ENCODE data around the gene ZFYVE28. TPM values are rescaled to one million over a fixed set of nuclear protein-coding genes. Genes with fewer than 3 reads are reported as not detected.
"Not testable (repeated sequence)": the region's sequence is repeated elsewhere in the genome, so short reads cannot be mapped to it uniquely, and the experiment has no call there.

Gene ZFYVE28
- total RNA-seq, 2 donors from 2014 or later, result 2.7 to 9.9 TPM

DNA sequence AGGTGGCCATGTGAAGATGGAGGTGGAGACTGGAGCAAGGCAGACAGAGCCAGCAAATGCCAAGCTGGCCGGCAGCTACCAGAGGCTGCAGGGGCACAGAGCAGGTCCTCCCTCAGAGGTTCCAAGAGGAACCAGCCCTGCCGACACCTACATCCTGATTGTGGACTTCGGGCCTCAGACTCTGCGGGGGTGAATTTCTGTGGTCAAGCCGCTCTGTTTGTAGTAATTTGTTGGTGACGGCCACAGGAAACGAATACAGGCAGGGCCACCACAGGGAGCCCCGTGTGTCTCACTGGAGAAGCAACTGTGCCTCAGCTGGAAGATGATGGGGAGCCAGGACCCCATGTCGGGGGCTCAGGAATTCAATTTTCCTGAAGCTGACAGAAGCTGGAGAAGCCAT, 28.3 kb downstream of the ZFYVE28 start:
- no peak for ATAC-seq
- Mint-ChIP-seq H3K36me3 (no peaks in the 10 kb centered on the region), H3K9me3 (no peaks in the 10 kb centered on the region), H3K27ac (no peak overlapping the region)
- no peak for DNase-seq (ENCODE audit: low spot score in 2 of 2)

DNA sequence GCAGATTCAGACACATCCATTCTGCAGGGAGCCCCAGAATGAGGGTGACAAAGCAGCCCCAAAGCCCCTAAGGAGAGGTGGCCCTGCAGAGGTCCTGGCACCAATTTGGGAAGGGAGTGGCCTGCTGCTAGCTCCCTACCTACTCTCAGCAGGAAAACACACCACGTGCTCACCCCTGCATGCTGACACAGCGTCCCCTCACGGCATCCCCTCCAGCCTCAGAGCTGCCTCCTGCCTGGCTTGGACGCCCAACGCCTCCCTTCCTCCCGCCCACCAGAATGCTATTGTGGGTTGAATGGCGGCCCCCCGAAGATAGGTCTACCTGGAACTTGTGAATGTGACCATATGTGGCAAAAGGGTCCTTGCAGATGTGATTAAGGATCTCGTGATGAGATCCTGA, 28.8 kb downstream of the ZFYVE28 start:
- ATAC-seq, result no peak
- no peak for DNase-seq (ENCODE audit: low spot score in 2 of 2)
- no peak overlapping the region for H3K27ac Mint-ChIP-seq
- H3K9me3 Mint-ChIP-seq, result no peaks in the 10 kb centered on the region
- no peaks in the 10 kb centered on the region for H3K36me3 Mint-ChIP-seq

DNA sequence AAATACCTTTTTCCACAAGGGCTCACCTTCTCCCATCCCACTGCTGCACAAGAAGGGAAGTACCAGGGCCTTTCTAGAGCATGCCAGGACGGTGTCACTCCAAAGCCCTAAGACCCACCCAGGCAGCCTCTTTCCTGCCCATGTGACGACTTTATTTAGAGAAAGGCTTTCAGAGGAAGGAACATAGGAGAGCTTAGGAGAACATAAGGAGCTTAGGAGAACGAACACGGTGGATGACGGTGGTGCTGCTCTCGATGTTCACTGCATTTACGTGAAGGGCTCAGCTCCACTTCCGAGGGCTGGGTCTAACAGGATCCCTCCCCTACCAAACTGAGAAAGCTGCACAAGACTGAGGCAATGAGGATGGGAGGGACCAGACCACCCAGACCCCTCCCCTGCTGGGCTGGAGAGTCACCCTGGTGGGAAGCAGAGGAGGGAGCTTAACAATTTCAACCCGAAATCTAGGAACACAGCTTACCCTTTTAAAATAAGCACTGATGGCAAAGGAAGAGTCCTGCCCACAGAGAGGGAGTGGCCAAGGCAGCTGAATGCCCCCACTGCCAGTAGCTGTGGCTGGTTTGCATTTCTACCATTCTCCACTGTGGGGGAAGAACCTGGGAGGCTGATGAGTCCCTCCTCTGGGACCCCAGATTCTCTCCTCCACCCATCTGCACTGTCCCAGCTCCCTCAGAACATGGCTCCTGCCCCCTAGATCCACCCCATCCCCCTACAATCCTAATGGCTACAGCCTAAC, 29.8 kb downstream of the ZFYVE28 start:
- Mint-ChIP-seq H3K36me3 (no peaks in the 10 kb centered on the region), H3K9me3 (no peaks in the 10 kb centered on the region), H3K27ac (no peak overlapping the region)
- ATAC-seq (no peak), DNase-seq (ENCODE audit: low spot score in 2 of 2) (no peak)

- ATAC-seq, result no peak
- H3K9me3 Mint-ChIP-seq, result no peaks in the 10 kb centered on the region
- no peak for DNase-seq (ENCODE audit: low spot score in 2 of 2)
- no peak overlapping the region for H3K27ac Mint-ChIP-seq
- H3K36me3 Mint-ChIP-seq, result no peaks in the 10 kb centered on the region
Observed at GRCh38 chr4:2387829-2388228, 30.6 kb downstream of the ZFYVE28 start.

GRCh38 chr4:2387218-2387617, 31.2 kb downstream of the ZFYVE28 start:
- H3K9me3 Mint-ChIP-seq, result no peaks in the 10 kb centered on the region
- no peak for ATAC-seq
- no peaks in the 10 kb centered on the region for H3K36me3 Mint-ChIP-seq
- no peak for DNase-seq (ENCODE audit: low spot score in 2 of 2)
- H3K27ac Mint-ChIP-seq, result no peak overlapping the region

DNA sequence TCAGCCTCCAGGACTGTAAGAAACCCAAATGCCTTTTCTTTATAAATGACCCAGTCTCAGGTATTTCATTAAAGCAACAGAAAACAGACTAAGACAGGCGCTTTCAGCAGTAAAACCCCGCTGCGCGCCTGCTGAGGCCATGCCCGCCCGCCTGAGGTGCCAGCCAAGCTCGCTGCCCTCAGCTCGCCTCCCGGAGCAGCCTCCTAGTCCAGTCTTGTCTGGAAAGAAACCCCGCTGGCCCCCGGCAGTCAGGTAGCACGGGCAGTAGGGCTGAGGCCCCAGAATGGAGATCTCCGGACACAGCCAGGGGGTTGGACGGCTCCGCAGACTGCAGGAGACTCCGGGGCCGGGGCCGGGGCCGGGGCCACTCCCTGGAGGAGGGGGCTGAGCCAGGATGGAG, 31.7 kb downstream of the ZFYVE28 start:
- no peak for ATAC-seq
- no peak for DNase-seq (ENCODE audit: low spot score in 2 of 2)
- Mint-ChIP-seq H3K36me3 (no peaks in the 10 kb centered on the region), H3K27ac (no peak overlapping the region), H3K9me3 (no peaks in the 10 kb centered on the region)

DNA sequence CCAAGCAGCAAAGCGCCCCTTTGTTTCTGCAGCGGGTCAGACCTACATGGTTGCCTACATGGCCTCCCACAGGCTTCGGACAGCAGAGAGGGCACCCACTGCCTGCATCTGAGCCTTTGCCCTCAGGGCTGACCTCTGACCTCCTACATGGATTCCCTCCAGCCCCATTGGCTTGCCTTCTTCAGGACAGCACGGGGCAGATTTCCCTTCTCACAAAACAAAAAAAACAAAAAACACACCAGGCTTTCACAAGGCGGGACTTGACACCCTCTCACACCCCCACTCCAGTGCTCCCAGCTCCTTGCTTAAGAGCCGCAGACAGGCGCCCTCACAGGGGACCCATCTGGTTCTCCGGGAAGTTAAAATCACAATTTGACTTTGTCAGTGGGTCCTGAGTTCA, 32.9 kb downstream of the ZFYVE28 start:
- H3K27ac Mint-ChIP-seq, result no peak overlapping the region
- H3K9me3 Mint-ChIP-seq, result no peaks in the 10 kb centered on the region
- ATAC-seq, result no peak
- no peaks in the 10 kb centered on the region for H3K36me3 Mint-ChIP-seq
- DNase-seq (ENCODE audit: low spot score in 2 of 2), result no peak

GRCh38 chr4:2384245-2384644, 34.2 kb downstream of the ZFYVE28 start:
- ATAC-seq, result no peak
- no peaks in the 10 kb centered on the region for H3K36me3 Mint-ChIP-seq
- no peak for DNase-seq (ENCODE audit: low spot score in 2 of 2)
- H3K9me3 Mint-ChIP-seq, result no peaks in the 10 kb centered on the region
- no peak overlapping the region for H3K27ac Mint-ChIP-seq

- H3K9me3 Mint-ChIP-seq, result no peaks in the 10 kb centered on the region
- DNase-seq (ENCODE audit: low spot score in 2 of 2) (no peak), ATAC-seq (no peak)
- H3K36me3 Mint-ChIP-seq, result no peaks in the 10 kb centered on the region
- peak overlapping the region; percentile 11 to 62 for H3K27ac Mint-ChIP-seq
Observed at GRCh38 chr4:2383760-2384159, 34.7 kb downstream of the ZFYVE28 start.

GRCh38 chr4:2383220-2383631, 35.2 kb downstream of the ZFYVE28 start:
- not testable (repeated sequence) for DNase-seq (ENCODE audit: low spot score in 2 of 2); H3K36me3 Mint-ChIP-seq; H3K9me3 Mint-ChIP-seq
- H3K27ac Mint-ChIP-seq, result peak overlapping the region; percentile 11 to 62
- peak in 1 of 2 donors; percentile 33 for ATAC-seq

- not testable (repeated sequence) for DNase-seq (ENCODE audit: low spot score in 2 of 2); H3K36me3 Mint-ChIP-seq; H3K9me3 Mint-ChIP-seq; ATAC-seq; H3K27ac Mint-ChIP-seq
Observed at GRCh38 chr4:2382769-2383202, 35.7 kb downstream of the ZFYVE28 start.

DNA sequence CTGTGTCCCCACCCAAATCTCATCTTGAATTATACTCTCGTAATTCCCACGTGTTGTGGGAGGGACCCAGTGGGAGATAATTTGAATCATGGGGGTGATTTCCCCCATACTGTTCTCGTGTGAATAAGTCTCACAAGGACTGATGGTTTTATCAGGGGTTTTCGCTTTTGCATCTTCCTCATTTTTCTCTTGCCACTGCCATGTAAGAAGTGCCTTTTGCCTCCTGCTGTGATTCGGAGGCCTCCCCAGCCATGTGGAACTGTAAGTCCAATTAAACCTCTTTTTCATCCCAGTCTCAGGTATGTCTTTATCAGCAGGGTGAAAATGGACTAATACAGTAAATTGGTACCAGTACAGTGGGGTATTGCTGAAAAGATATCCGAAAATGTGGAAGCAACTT, 37.9 kb downstream of the ZFYVE28 start:
- not testable (repeated sequence) for H3K9me3 Mint-ChIP-seq; ATAC-seq; H3K36me3 Mint-ChIP-seq; H3K27ac Mint-ChIP-seq; DNase-seq (ENCODE audit: low spot score in 2 of 2)

DNA sequence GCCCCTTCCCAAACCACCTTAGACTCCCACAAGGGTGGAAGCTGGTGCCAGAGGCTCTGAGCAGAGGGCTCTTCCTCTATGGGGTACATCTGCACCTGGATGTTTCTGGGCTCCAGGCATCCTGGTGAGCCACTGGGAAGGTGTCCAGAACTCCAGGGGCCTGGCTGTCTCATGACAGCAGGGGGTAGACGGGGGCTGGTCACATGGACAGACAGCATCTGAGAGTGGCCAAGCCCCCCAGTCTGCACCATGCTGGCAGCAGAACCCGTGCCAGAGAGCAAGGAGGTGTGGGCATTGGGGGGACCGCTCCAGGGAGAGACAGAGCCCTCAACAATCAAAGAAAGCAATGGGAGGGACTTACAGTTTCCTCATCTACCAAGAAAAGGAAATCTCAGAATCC, 39.5 kb downstream of the ZFYVE28 start:
- no peak for DNase-seq (ENCODE audit: low spot score in 2 of 2)
- Mint-ChIP-seq H3K9me3 (no peaks in the 10 kb centered on the region), H3K36me3 (no peaks in the 10 kb centered on the region), H3K27ac (peak overlapping the region in 1 of 2 donors; percentile 57)
- ATAC-seq, result no peak

GRCh38 chr4:2378401-2378800, 40.0 kb downstream of the ZFYVE28 start:
- H3K9me3 Mint-ChIP-seq, result no peaks in the 10 kb centered on the region
- ATAC-seq (no peak), DNase-seq (ENCODE audit: low spot score in 2 of 2) (no peak)
- peak overlapping the region in 1 of 2 donors; percentile 57 for H3K27ac Mint-ChIP-seq
- no peaks in the 10 kb centered on the region for H3K36me3 Mint-ChIP-seq

GRCh38 chr4:2377241-2377640, 41.2 kb downstream of the ZFYVE28 start:
- no peak overlapping the region for H3K27ac Mint-ChIP-seq
- H3K9me3 Mint-ChIP-seq, result no peaks in the 10 kb centered on the region
- ATAC-seq, result no peak
- no peaks in the 10 kb centered on the region for H3K36me3 Mint-ChIP-seq
- DNase-seq (ENCODE audit: low spot score in 2 of 2), result no peak

- H3K27ac Mint-ChIP-seq, result no peak overlapping the region
- no peaks in the 10 kb centered on the region for H3K9me3 Mint-ChIP-seq
- ATAC-seq, result no peak
Observed at GRCh38 chr4:2375427-2375826, 43.0 kb downstream of the ZFYVE28 start.

DNA sequence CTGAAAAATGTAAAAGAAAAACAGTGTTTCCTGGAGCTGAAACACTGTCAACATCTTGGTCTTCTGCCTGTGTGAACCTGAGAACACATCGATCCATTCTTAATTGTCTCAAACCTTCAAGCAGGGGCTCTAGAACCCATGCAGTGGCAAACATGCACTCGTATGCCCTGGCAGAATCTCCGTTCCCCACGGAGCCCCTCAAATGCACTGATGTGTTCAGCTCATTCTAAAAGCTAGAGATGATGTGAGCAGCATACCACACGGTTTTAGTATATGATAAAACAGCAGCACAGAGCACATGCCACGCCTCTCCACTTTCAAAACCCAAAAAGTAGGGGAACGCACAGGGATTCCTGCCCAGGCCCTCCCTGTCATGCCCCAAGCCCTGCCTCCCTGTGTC, 44.9 kb downstream of the ZFYVE28 start:
- Mint-ChIP-seq H3K9me3 (peaks cover 0 to 7% of the 10 kb centered on the region in 2 donors), H3K27ac (no peak overlapping the region), H3K36me3 (peaks cover 0 to 5% of the 10 kb centered on the region in 2 donors)
- no peak for DNase-seq (ENCODE audit: low spot score in 2 of 2)
- no peak for ATAC-seq

More at GRCh38 chr4:2375427-2375826, 43.0 kb downstream of the ZFYVE28 start:
- no peaks in the 10 kb centered on the region for H3K36me3 Mint-ChIP-seq
- DNase-seq (ENCODE audit: low spot score in 2 of 2), result no peak

- no peak for DNase-seq (ENCODE audit: low spot score in 2 of 2)
- H3K27ac Mint-ChIP-seq, result no peak overlapping the region
- peaks cover 0 to 5% of the 10 kb centered on the region in 2 donors for H3K36me3 Mint-ChIP-seq
- peaks cover 0 to 7% of the 10 kb centered on the region in 2 donors for H3K9me3 Mint-ChIP-seq
- ATAC-seq, result no peak
Observed at GRCh38 chr4:2372488-2373030, 45.9 kb downstream of the ZFYVE28 start.
